Measurements from ENCODE around the gene RTN4RL1. TPM values are rescaled to one million over a fixed set of nuclear protein-coding genes. Genes with fewer than 3 reads are reported as not detected.
A peak's percentile ranks its signal among the peaks of the same experiment; 100 is the strongest.

RTN4RL1 gene
- total and polyA plus RNA-seq, 2 of the 13 experiments (the other 11 are each of a cell fraction or from before 2014, with no cell fraction given), result 0.01 TPM; not detected in 1

DNA sequence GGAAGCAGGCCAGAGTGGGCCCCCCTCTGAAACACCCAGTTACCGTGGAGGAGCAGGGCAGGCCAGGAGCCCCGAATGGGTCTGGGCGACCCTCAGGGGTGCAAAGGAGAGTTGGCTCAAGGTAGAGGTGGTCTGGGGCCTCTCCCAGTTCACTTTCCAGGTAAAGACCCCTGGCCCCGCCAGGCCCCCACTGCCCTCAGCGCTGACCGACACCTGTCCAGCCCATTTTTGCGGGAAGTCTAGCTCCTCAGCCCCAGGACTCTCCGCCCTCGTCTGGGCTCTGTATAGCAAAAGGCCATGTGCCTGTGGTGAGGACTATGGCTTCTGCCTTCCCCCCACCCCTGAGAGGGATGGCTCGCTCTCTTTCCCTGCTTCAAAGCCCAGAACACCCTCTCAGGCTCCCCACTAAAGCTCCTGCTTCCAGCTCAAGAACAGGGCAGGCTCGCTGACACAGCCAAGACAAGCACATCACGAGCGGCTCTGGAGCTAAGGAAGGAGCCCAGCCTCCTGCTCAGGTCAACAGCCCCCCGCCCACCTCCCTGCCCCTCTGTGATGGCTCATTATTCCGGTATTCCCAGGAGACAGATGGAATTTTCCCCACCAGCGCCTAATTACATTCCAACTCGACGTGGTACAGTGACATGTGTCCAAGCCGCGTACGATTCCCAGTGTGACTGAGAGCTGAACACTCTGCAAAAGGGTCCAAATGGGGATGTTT, 59.4 kb downstream of the RTN4RL1 start:
- H3K36me3 ChIP-seq (replicated peaks in 1 of 2; ENCODE audit: control insufficient read depth in 1 of 2, insufficient read depth in 2 of 2, low read length in 2 of 2), result no peaks in the 10 kb centered on the region
- no peaks in the 10 kb centered on the region for H3K9me3 ChIP-seq (ENCODE audit: low read length)
- no peak overlapping the region for H2AFZ ChIP-seq (ENCODE audit: low read length)
- FAIRE-seq (no peak), DNase-seq (ENCODE audit: low spot score) (no peak), ATAC-seq (peak; percentile 38)
- ChIA-PET POLR2A (no interaction called here), CTCF (ENCODE audit: low intra/inter-chr PET ratio, low total read pairs) (no interaction called here)
- in situ Hi-C loops (cut with HindIII; ENCODE audit: extremely low pct_ligation_motif_present, low pct_unique_long_range_greater_than_20kb) (no loop called here), intact Hi-C loops (cut with micrococcal nuclease; ENCODE audit: unreplicated experiment) (no loop called here)
- peaks cover 21% of the 10 kb centered on the region for H3K4me1 ChIP-seq (ENCODE audit: insufficient read depth, low read length)
- 20% methylated on average over 7 of the region's 21 CpGs for WGBS (ENCODE audit: low lambda C conversion rate)
- peaks cover 9 to 45% of the 10 kb centered on the region in 2 experiments for H3K27me3 ChIP-seq (ENCODE audit: control insufficient read depth in 1 of 2, insufficient read depth in 2 of 2, low read length in 2 of 2)
- no peaks in the 10 kb centered on the region for H4K20me1 ChIP-seq (ENCODE audit: insufficient read depth, low read length)
- no peak overlapping the region for H3K27ac ChIP-seq (ENCODE audit: extremely low read length, insufficient read depth, low read length)
- no TSS peak for BruUV-seq (replicated peaks)
- TF ChIP-seq RFX3 (CRISPR knock-in tag; IDR thresholded peaks at IDR 0.05), result no peak
- no peak for TF ChIP-seq ZNF710 (CRISPR knock-in tag; IDR thresholded peaks at IDR 0.05; ENCODE audit: borderline replicate concordance)
- TF ChIP-seq RELA (CRISPR knock-in tag; IDR thresholded peaks at IDR 0.05), result no peak
- no peak for TF ChIP-seq ZNF816 (CRISPR knock-in tag; IDR thresholded peaks at IDR 0.05; ENCODE audit: borderline replicate concordance)
- no peak for TF ChIP-seq ZSCAN30 (CRISPR knock-in tag; IDR thresholded peaks at IDR 0.05)
- TF ChIP-seq NR2F2 (IDR thresholded peaks at IDR 0.05; ENCODE audit: borderline replicate concordance, low read depth), result no peak
- TF ChIP-seq BHLHE40 (IDR thresholded peaks at IDR 0.05; ENCODE audit: low read length), result no peak
- TF ChIP-seq, protein P1, sequence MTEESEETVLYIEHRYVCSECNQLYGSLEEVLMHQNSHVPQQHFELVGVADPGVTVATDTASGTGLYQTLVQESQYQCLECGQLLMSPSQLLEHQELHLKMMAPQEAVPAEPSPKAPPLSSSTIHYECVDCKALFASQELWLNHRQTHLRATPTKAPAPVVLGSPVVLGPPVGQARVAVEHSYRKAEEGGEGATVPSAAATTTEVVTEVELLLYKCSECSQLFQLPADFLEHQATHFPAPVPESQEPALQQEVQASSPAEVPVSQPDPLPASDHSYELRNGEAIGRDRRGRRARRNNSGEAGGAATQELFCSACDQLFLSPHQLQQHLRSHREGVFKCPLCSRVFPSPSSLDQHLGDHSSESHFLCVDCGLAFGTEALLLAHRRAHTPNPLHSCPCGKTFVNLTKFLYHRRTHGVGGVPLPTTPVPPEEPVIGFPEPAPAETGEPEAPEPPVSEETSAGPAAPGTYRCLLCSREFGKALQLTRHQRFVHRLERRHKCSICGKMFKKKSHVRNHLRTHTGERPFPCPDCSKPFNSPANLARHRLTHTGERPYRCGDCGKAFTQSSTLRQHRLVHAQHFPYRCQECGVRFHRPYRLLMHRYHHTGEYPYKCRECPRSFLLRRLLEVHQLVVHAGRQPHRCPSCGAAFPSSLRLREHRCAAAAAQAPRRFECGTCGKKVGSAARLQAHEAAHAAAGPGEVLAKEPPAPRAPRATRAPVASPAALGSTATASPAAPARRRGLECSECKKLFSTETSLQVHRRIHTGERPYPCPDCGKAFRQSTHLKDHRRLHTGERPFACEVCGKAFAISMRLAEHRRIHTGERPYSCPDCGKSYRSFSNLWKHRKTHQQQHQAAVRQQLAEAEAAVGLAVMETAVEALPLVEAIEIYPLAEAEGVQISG (CRISPR knock-in tag; IDR thresholded peaks at IDR 0.05), result no peak
- TF ChIP-seq ZNF446 (CRISPR knock-in tag; IDR thresholded peaks at IDR 0.05), result no peak
- TF ChIP-seq HIC2 (CRISPR knock-in tag; IDR thresholded peaks at IDR 0.05; ENCODE audit: low read depth), result no peak
- no peak for TF ChIP-seq CHD2 (IDR thresholded peaks at IDR 0.05; ENCODE audit: low read depth, low read length)
- no peak for TF ChIP-seq THYN1 (CRISPR knock-in tag; IDR thresholded peaks at IDR 0.05; ENCODE audit: borderline replicate concordance, low read depth)
- TF ChIP-seq GPN1 (CRISPR knock-in tag; IDR thresholded peaks at IDR 0.05; ENCODE audit: borderline replicate concordance), result no peak
- TF ChIP-seq DR1 (CRISPR knock-in tag; IDR thresholded peaks at IDR 0.05), result no peak
- no peak for TF ChIP-seq U2AF1 (optimal IDR thresholded peaks at IDR 0.05; ENCODE audit: low read depth, low read length)
- H3K9ac ChIP-seq (ENCODE audit: insufficient read depth, low read depth, low read length), result no peak overlapping the region
- no peaks in the 10 kb centered on the region for H3K79me2 ChIP-seq (ENCODE audit: insufficient read depth, low read length)
- no peak overlapping the region for H3K4me2 ChIP-seq (ENCODE audit: low read depth, low read length)
- no peak overlapping the region for H3K4me3 ChIP-seq (replicated peaks in 1 of 3; ENCODE audit: insufficient read depth in 1 of 3, low read depth in 2 of 3, low read length in 3 of 3)

Data from HepG2 (cell line).